ENCODE results near the gene PURA. TPM values are rescaled to one million over a fixed set of nuclear protein-coding genes. Genes with fewer than 3 reads are reported as not detected.

The PURA gene
- total and polyA plus RNA-seq, 5 experiments from 2014 or later: 4.4 to 30.4 (median 4.7) TPM

GRCh38 chr5:140101179-140101578 is 12.7 kb upstream of the PURA start:
- DNase-seq (no peak), ATAC-seq (no peak)
- Mint-ChIP-seq H3K4me3 (no peak overlapping the region), H3K4me1 (peaks cover 0 to 2% (median 2%) of the 10 kb centered on the region in 4 donors), H3K9me3 (no peaks in the 10 kb centered on the region), H3K27ac (no peak overlapping the region), H3K27me3 (peaks cover 0 to 26% (median 7%) of the 10 kb centered on the region in 5 donors), H3K36me3 (peaks cover 0 to 2% (median 0%) of the 10 kb centered on the region in 3 donors)
- POLR2A ChIA-PET: no interaction called here

- POLR2A ChIA-PET: interaction anchor here (0.6 to 0.7 kb wide), 2 partner anchors 12 to 36 kb away, joined by 3 read pairs; no protein-coding TSS in a partner anchor
- no peak overlapping the region for H3K4me3 Mint-ChIP-seq
- peaks cover 0 to 21% (median 5%) of the 10 kb centered on the region in 5 donors for H3K27me3 Mint-ChIP-seq
- no peak overlapping the region for H3K27ac Mint-ChIP-seq
- peaks cover 0 to 2% (median 0%) of the 10 kb centered on the region in 3 donors for H3K36me3 Mint-ChIP-seq
- H3K9me3 Mint-ChIP-seq: no peaks in the 10 kb centered on the region
- DNase-seq (no peak), ATAC-seq (no peak)
- H3K4me1 Mint-ChIP-seq: peaks cover 4 to 18% (median 15%) of the 10 kb centered on the region in 4 donors
Measured at GRCh38 chr5:140103154-140103553, 10.8 kb upstream of the PURA start.

GRCh38 chr5:140104100-140104499 is 9.8 kb upstream of the PURA start:
- H3K9me3 Mint-ChIP-seq: no peaks in the 10 kb centered on the region
- DNase-seq: no peak
- no peak overlapping the region for H3K4me3 Mint-ChIP-seq
- peaks cover 10 to 27% (median 22%) of the 10 kb centered on the region in 4 donors for H3K4me1 Mint-ChIP-seq
- POLR2A ChIA-PET: interaction anchor here (0.9 kb wide), 1 partner anchor 9 kb away, joined by 3 read pairs; no protein-coding TSS in a partner anchor
- peaks cover 0 to 24% (median 5%) of the 10 kb centered on the region in 5 donors for H3K27me3 Mint-ChIP-seq
- no peak overlapping the region for H3K27ac Mint-ChIP-seq
- ATAC-seq: no peak
- peaks cover 0 to 2% (median under 1%) of the 10 kb centered on the region in 3 donors for H3K36me3 Mint-ChIP-seq

- DNase-seq (no peak), ATAC-seq (no peak)
- POLR2A ChIA-PET: interaction anchor here (0.5 to 3.3 kb wide), 7 partner anchors 8 to 815 kb away, joined by 3 to 35 read pairs (median 6); partner anchors contain the start of genes CXXC5 and PURA
- H3K4me3 Mint-ChIP-seq: peak overlapping the region in 8 of 10 donors; percentile 40 to 98 (median 95)
- no peaks in the 10 kb centered on the region for H3K9me3 Mint-ChIP-seq
- peaks cover 14 to 41% (median 34%) of the 10 kb centered on the region in 4 donors for H3K4me1 Mint-ChIP-seq
- H3K27me3 Mint-ChIP-seq: peaks cover 0 to 22% (median 2%) of the 10 kb centered on the region in 5 donors
- H3K27ac Mint-ChIP-seq: peak overlapping the region; percentile 97 to 100 (median 99)
- H3K36me3 Mint-ChIP-seq: peaks cover 0 to 2% (median 2%) of the 10 kb centered on the region in 3 donors
Measured at GRCh38 chr5:140106101-140106500, 7.8 kb upstream of the PURA start.

- Mint-ChIP-seq H3K27ac (peak overlapping the region; percentile 97 to 100 (median 99)), H3K4me3 (peak overlapping the region; percentile 90 to 98 (median 96)), H3K4me1 (peaks cover 17 to 48% (median 41%) of the 10 kb centered on the region in 4 donors), H3K36me3 (peaks cover 0 to 2% (median 2%) of the 10 kb centered on the region in 3 donors), H3K9me3 (no peaks in the 10 kb centered on the region), H3K27me3 (peaks cover 0 to 21% (median 2%) of the 10 kb centered on the region in 5 donors)
- no peak for ATAC-seq
- DNase-seq: no peak
- POLR2A ChIA-PET: interaction anchor here (0.5 to 3.3 kb wide), 15 partner anchors 7 to 1531 kb away, joined by 3 to 35 read pairs (median 4); partner anchors contain the start of genes ANKHD1, CYSTM1, HSPA9 and IK
Measured at GRCh38 chr5:140106805-140107311, 7.1 kb upstream of the PURA start.

GRCh38 chr5:140107312-140108092 is 6.4 kb upstream of the PURA start:
- Mint-ChIP-seq H3K9me3 (no peaks in the 10 kb centered on the region), H3K4me3 (peak overlapping the region; percentile 90 to 98 (median 96)), H3K36me3 (peaks cover 0 to 2% (median 2%) of the 10 kb centered on the region in 3 donors), H3K4me1 (peaks cover 22 to 54% (median 47%) of the 10 kb centered on the region in 4 donors), H3K27me3 (peaks cover 0 to 19% (median 2%) of the 10 kb centered on the region in 5 donors), H3K27ac (peak overlapping the region; percentile 97 to 100 (median 99))
- POLR2A ChIA-PET: interaction anchor here (0.6 to 3.3 kb wide), 17 partner anchors 9 to 1693 kb away, joined by 3 to 35 read pairs (median 3); partner anchors contain the start of genes ANKHD1, CYSTM1, HSPA9 and IK
- DNase-seq: peak; percentile 90 to 96 (median 93)
- ATAC-seq: peak; percentile 77 to 85

GRCh38 chr5:140108093-140109017 is 5.6 kb upstream of the PURA start:
- POLR2A ChIA-PET: interaction anchor here (0.6 to 3.3 kb wide), 20 partner anchors 9 to 1692 kb away, joined by 3 to 35 read pairs (median 4); partner anchors contain the start of genes ANKHD1, CYSTM1, HSPA9 and IK

GRCh38 chr5:140109018-140109758 is 4.7 kb upstream of the PURA start:
- no peaks in the 10 kb centered on the region for H3K9me3 Mint-ChIP-seq
- peaks cover 24 to 61% (median 57%) of the 10 kb centered on the region in 4 donors for H3K4me1 Mint-ChIP-seq
- ATAC-seq: no peak

More at GRCh38 chr5:140108093-140109017, 5.6 kb upstream of the PURA start:
- H3K9me3 Mint-ChIP-seq: no peaks in the 10 kb centered on the region
- ATAC-seq: peak; percentile 1 to 7
- H3K4me1 Mint-ChIP-seq: peaks cover 24 to 59% (median 55%) of the 10 kb centered on the region in 4 donors
- peak overlapping the region; percentile 90 to 98 (median 96) for H3K4me3 Mint-ChIP-seq
- peak overlapping the region; percentile 97 to 100 (median 99) for H3K27ac Mint-ChIP-seq
- peaks cover 0 to 2% (median 0%) of the 10 kb centered on the region in 3 donors for H3K36me3 Mint-ChIP-seq
- H3K27me3 Mint-ChIP-seq: peaks cover 0 to 14% (median 2%) of the 10 kb centered on the region in 5 donors
- DNase-seq: peak in 8 of 10 donors; percentile 4 to 66 (median 30)

GRCh38 chr5:140109759-140110645 is 3.9 kb upstream of the PURA start:
- Mint-ChIP-seq H3K36me3 (peaks cover 0 to 2% (median 0%) of the 10 kb centered on the region in 3 donors), H3K27ac (peak overlapping the region in 2 of 10 donors; percentile 99), H3K9me3 (no peaks in the 10 kb centered on the region), H3K4me3 (peak overlapping the region; percentile 90 to 98 (median 96)), H3K27me3 (peaks cover 0 to 11% (median 2%) of the 10 kb centered on the region in 5 donors), H3K4me1 (peaks cover 27 to 66% (median 62%) of the 10 kb centered on the region in 4 donors)
- DNase-seq: no peak
- no peak for ATAC-seq
- POLR2A ChIA-PET: interaction anchor here (0.7 kb wide), 1 partner anchor 66 kb away, joined by 3 read pairs; no protein-coding TSS in a partner anchor

More at GRCh38 chr5:140109018-140109758, 4.7 kb upstream of the PURA start:
- POLR2A ChIA-PET: interaction anchor here (0.7 to 3.3 kb wide), 5 partner anchors 8 to 70 kb away, joined by 3 to 35 read pairs (median 4); no protein-coding TSS in a partner anchor
- Mint-ChIP-seq H3K36me3 (peaks cover 0 to 2% (median 0%) of the 10 kb centered on the region in 3 donors), H3K27me3 (peaks cover 0 to 13% (median 2%) of the 10 kb centered on the region in 5 donors), H3K27ac (peak overlapping the region; percentile 97 to 100 (median 99)), H3K4me3 (peak overlapping the region; percentile 90 to 98 (median 96))
- no peak for DNase-seq

- H3K4me1 Mint-ChIP-seq: peaks cover 28 to 72% (median 65%) of the 10 kb centered on the region in 4 donors
- H3K4me3 Mint-ChIP-seq: no peak overlapping the region
- ATAC-seq (no peak), DNase-seq (no peak)
- H3K9me3 Mint-ChIP-seq: no peaks in the 10 kb centered on the region
- peaks cover 0 to 2% (median 0%) of the 10 kb centered on the region in 3 donors for H3K36me3 Mint-ChIP-seq
- POLR2A ChIA-PET: no interaction called here
- peaks cover 0 to 10% (median 2%) of the 10 kb centered on the region in 5 donors for H3K27me3 Mint-ChIP-seq
- peak overlapping the region in 1 of 10 donors; percentile 67 for H3K27ac Mint-ChIP-seq
Measured at GRCh38 chr5:140110646-140110957, 3.3 kb upstream of the PURA start.

All from naive thymus-derived CD8-positive, alpha-beta T cell (primary cell).